HepG2 (cell line): ENCODE results near the gene SLCO4A1.

Experiments
- NR2F2 ChIP-seq: IDR thresholded peaks from 2 replicates; pipeline ENCODE4 v1.6.1; 2012; ENCODE audit warnings: low read depth, inconsistent platforms, borderline replicate concordance
- TF ChIP-seq, protein P1 (sequence below): sonication (generic); formaldehyde crosslinking; IDR thresholded peaks from 2 replicates; pipeline ENCODE4 v1.5.0; 2020; ENCODE audit warnings: mild to moderate bottlenecking, missing genetic modification reagents, moderate library complexity

DNA sequence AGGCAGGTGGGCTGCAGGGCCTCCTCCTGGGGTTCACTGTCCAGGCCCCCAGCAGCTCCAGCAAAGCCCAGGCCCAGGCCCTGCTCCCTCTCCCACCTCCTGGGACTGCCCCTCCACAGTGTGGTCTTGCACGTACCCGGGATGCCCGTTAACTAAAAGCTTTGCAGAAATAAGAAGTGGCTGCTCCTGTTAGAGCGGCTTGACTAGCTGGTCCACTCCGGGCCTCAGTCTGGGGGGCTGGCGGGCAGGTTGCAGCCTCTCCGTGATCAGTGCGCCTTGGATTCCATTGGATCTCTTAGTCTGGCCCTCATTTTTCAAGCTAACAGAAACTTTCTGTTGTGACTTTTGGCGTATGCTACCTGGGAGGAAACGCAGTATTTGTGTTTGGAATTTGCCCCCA, 26.9 kb downstream of the SLCO4A1 start:
- no peak for TF ChIP-seq NR2F2
- TF ChIP-seq, protein P1, sequence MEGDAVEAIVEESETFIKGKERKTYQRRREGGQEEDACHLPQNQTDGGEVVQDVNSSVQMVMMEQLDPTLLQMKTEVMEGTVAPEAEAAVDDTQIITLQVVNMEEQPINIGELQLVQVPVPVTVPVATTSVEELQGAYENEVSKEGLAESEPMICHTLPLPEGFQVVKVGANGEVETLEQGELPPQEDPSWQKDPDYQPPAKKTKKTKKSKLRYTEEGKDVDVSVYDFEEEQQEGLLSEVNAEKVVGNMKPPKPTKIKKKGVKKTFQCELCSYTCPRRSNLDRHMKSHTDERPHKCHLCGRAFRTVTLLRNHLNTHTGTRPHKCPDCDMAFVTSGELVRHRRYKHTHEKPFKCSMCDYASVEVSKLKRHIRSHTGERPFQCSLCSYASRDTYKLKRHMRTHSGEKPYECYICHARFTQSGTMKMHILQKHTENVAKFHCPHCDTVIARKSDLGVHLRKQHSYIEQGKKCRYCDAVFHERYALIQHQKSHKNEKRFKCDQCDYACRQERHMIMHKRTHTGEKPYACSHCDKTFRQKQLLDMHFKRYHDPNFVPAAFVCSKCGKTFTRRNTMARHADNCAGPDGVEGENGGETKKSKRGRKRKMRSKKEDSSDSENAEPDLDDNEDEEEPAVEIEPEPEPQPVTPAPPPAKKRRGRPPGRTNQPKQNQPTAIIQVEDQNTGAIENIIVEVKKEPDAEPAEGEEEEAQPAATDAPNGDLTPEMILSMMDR: no peak
